RPMI7951 (cell line): ENCODE data around the gene PYGB. TPM values are rescaled to one million over a fixed set of nuclear protein-coding genes. Genes with fewer than 3 reads are reported as not detected.
A peak's percentile ranks its signal among the peaks of the same experiment; 100 is the strongest.

Experiments used
- DNase-seq: peaks from one replicate; pipeline ENCODE4 v3.0.0-alpha.2; 2012; ENCODE audit warnings: low read depth
- total RNA-seq: library from RNA; depleted of rRNA; stranded (reverse); fragments of >200 nt; shearing (Covaris generic); gene quantifications from 2 replicates; pipeline ENCODE4 v1.2.3, GENCODE V29; 2014; rRNA removed

PYGB gene
- total RNA-seq: 70.8 and 96.6 TPM in 2 replicates

GRCh38 chr20:25247956-25248785 lies at the start of gene PYGB:
TSS of gene PYGB (plus strand) at chr20:25248085. CDS start at chr20:25248179, 94 bp downstream.
- DNase-seq: peak; percentile 86

GRCh38 chr20:25198663-25199383 lies 49.1 kb upstream of the PYGB start:
- DNase-seq: no peak

- DNase-seq: no peak
Observed at GRCh38 chr20:25199473-25200260, 48.2 kb upstream of the PYGB start.

- DNase-seq: no peak
Observed at GRCh38 chr20:25203089-25203488, 44.8 kb upstream of the PYGB start.

GRCh38 chr20:25203871-25204320 lies 44.0 kb upstream of the PYGB start:
- DNase-seq: no peak

GRCh38 chr20:25204550-25205276 lies 43.2 kb upstream of the PYGB start:
- no peak for DNase-seq

- no peak for DNase-seq
Observed at GRCh38 chr20:25205277-25206062, 42.4 kb upstream of the PYGB start.

GRCh38 chr20:25206063-25206403 lies 41.9 kb upstream of the PYGB start:
- no peak for DNase-seq

- DNase-seq: no peak
Observed at GRCh38 chr20:25206548-25206947, 41.3 kb upstream of the PYGB start.

- DNase-seq: no peak
Observed at GRCh38 chr20:25207149-25207959, 40.5 kb upstream of the PYGB start.

- DNase-seq: no peak
Observed at GRCh38 chr20:25207960-25208534, 39.8 kb upstream of the PYGB start.

GRCh38 chr20:25209400-25209799 lies 38.5 kb upstream of the PYGB start:
- no peak for DNase-seq

- no peak for DNase-seq
Observed at GRCh38 chr20:25209911-25210310, 38.0 kb upstream of the PYGB start.

GRCh38 chr20:25211273-25211672 lies 36.6 kb upstream of the PYGB start:
- DNase-seq: no peak

GRCh38 chr20:25212242-25212641 lies 35.6 kb upstream of the PYGB start:
- no peak for DNase-seq

- no peak for DNase-seq
Observed at GRCh38 chr20:25213566-25214425, 34.1 kb upstream of the PYGB start.

- no peak for DNase-seq
Observed at GRCh38 chr20:25214426-25214790, 33.5 kb upstream of the PYGB start.

GRCh38 chr20:25214819-25215218 lies 33.1 kb upstream of the PYGB start:
- DNase-seq: no peak

- DNase-seq: no peak
Observed at GRCh38 chr20:25215521-25215920, 32.4 kb upstream of the PYGB start.
